H1 (cell line): ENCODE results near the gene TSEN54.

Experiments
- CREB1 ChIP-seq: IDR thresholded peaks from 2 replicates; pipeline ENCODE4 v1.6.1; 2012; ENCODE audit warnings: inconsistent platforms
- EP300 ChIP-seq, 2 experiments: IDR thresholded peaks; 1 replicate in 1 of 2; 2 replicates in 1 of 2; pipeline ENCODE4 v1.6.1; 2011 to 2012; ENCODE audit warnings: low read depth in 2 of 2, low read length in 2 of 2, mild to moderate bottlenecking in 2 of 2, borderline replicate concordance in 1 of 2, inconsistent platforms in 1 of 2, moderate library complexity in 1 of 2
- EZH2 ChIP-seq: fragments of 200-600 bp; sonication (generic); IDR thresholded peaks from 2 replicates; pipeline ENCODE4 v1.7.1; 2012; ENCODE audit warnings: low read depth, mild to moderate bottlenecking, moderate library complexity, low read length, inconsistent platforms; ENCODE audit not compliant: severe bottlenecking
- JUN ChIP-seq: IDR thresholded peaks from 2 replicates; pipeline ENCODE4 v1.6.1; 2011; ENCODE audit warnings: low read depth, mild to moderate bottlenecking, improper control_type of control experiment, low read length
- POLR2A ChIP-seq, 2 experiments: IDR thresholded peaks; 1 replicate in 1 of 2; 2 replicates in 1 of 2; pipeline ENCODE4 v1.6.1; 2011; ENCODE audit warnings: low read depth in 2 of 2, low read length in 2 of 2, mild to moderate bottlenecking in 2 of 2; ENCODE audit errors: control extremely low read depth in 1 of 2
- SIN3A ChIP-seq, 2 experiments: IDR thresholded peaks in 1 of 2; conservative IDR thresholded peaks in 1 of 2; 2 replicates each; pipeline ENCODE4 v1.6.1; 2011 to 2012; ENCODE audit warnings: low read length in 2 of 2, improper control_type of control experiment in 1 of 2, low read depth in 1 of 2, mild to moderate bottlenecking in 1 of 2
- SP1 ChIP-seq: IDR thresholded peaks from 2 replicates; pipeline ENCODE4 v1.6.1; 2011; ENCODE audit warnings: low read depth, low read length
- SUZ12 ChIP-seq: fragments of 200-600 bp; sonication (generic); IDR thresholded peaks from 2 replicates; pipeline ENCODE4 v1.6.1; 2012; ENCODE audit warnings: mild to moderate bottlenecking, inconsistent platforms, low read length, moderate library complexity, mixed read lengths
- ZNF274 ChIP-seq: IDR thresholded peaks from 2 replicates; pipeline ENCODE4 v1.7.0; 2012; ENCODE audit warnings: low read length, borderline replicate concordance; ENCODE audit errors: extremely low read depth
- TF ChIP-seq, protein P1 (sequence below), 3 experiments: IDR thresholded peaks; 1 replicate in 2 of 3; 2 replicates in 1 of 3; pipeline versions ENCODE4 v1.5.1 to v1.6.1; 2011; ENCODE audit warnings: low read length in 3 of 3, mild to moderate bottlenecking in 3 of 3, inconsistent platforms in 2 of 3, low read depth in 1 of 3, moderate library complexity in 1 of 3; ENCODE audit not compliant: insufficient read depth in 1 of 3; ENCODE audit errors: control extremely low read depth in 1 of 3

GRCh38 chr17:75552425-75553294 lies 36.3 kb downstream of the TSEN54 start:
- TF ChIP-seq, protein P1, sequence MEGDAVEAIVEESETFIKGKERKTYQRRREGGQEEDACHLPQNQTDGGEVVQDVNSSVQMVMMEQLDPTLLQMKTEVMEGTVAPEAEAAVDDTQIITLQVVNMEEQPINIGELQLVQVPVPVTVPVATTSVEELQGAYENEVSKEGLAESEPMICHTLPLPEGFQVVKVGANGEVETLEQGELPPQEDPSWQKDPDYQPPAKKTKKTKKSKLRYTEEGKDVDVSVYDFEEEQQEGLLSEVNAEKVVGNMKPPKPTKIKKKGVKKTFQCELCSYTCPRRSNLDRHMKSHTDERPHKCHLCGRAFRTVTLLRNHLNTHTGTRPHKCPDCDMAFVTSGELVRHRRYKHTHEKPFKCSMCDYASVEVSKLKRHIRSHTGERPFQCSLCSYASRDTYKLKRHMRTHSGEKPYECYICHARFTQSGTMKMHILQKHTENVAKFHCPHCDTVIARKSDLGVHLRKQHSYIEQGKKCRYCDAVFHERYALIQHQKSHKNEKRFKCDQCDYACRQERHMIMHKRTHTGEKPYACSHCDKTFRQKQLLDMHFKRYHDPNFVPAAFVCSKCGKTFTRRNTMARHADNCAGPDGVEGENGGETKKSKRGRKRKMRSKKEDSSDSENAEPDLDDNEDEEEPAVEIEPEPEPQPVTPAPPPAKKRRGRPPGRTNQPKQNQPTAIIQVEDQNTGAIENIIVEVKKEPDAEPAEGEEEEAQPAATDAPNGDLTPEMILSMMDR (IDR thresholded peaks at IDR 0.05; ENCODE audit: control extremely low read depth in 1 of 3, insufficient read depth in 1 of 3, low read depth in 1 of 3, low read length in 3 of 3) = no peak
- TF ChIP-seq POLR2A (IDR thresholded peaks at IDR 0.05; ENCODE audit: control extremely low read depth in 1 of 2, low read depth in 2 of 2, low read length in 2 of 2) = no peak
- no peak for TF ChIP-seq EP300 (IDR thresholded peaks at IDR 0.05; ENCODE audit: borderline replicate concordance in 1 of 2, low read depth in 2 of 2, low read length in 2 of 2)
- TF ChIP-seq SUZ12 = no peak
- TF ChIP-seq SIN3A (conservative IDR thresholded peaks at IDR 0.05 in 1 of 2, IDR thresholded peaks at IDR 0.05 in 1 of 2; ENCODE audit: low read depth in 1 of 2, low read length in 2 of 2) = no peak
- TF ChIP-seq CREB1 = no peak
- no peak for TF ChIP-seq EZH2
- no peak for TF ChIP-seq JUN
- TF ChIP-seq ZNF274 = no peak
- no peak for TF ChIP-seq SP1
